Natural killer cell treated with Interleukin-12 subunit alpha and Interleukin-12 subunit beta and Interleukin-15 and Interleukin-18, amount 100 ng/mL, for 72 hours (primary cell): Measurements from ENCODE around the gene EPB41L3. TPM values are rescaled to one million over a fixed set of nuclear protein-coding genes. Genes with fewer than 3 reads are reported as not detected.
"Not testable (repeated sequence)": the region's sequence is repeated elsewhere in the genome, so short reads cannot be mapped to it uniquely, and the experiment has no call there.

Experiments used
- ATAC-seq, 2 donors: fragments of 150-1000 bp; cut with Tn5 transposase in 1 of 2; sonication (Bioruptor Pico), chemical (Tn5 transposase) in 1 of 2; 2 replicates each; pipeline ENCODE4 v1.10.0; 2021
- DNase-seq: peaks from one replicate; pipeline ENCODE4 v3.0.0; 2022; ENCODE audit warnings: low spot score
- H3K27ac Mint-ChIP-seq, 2 donors: 1 replicate in 1 of 2; 2 replicates in 1 of 2; pipeline ENCODE4 v1.8.0; 2022; ENCODE audit warnings: mixed read lengths in 2 of 2, mild to moderate bottlenecking in 1 of 2, moderate library complexity in 1 of 2
- H3K27me3 Mint-ChIP-seq, 2 donors: 1 replicate in 1 of 2; 2 replicates in 1 of 2; pipeline ENCODE4 v1.8.0; 2022; ENCODE audit warnings: mixed read lengths in 2 of 2
- H3K36me3 Mint-ChIP-seq: one replicate; pipeline ENCODE4 v1.8.0; 2022; ENCODE audit warnings: mixed read lengths
- H3K4me1 Mint-ChIP-seq, 2 donors: 1 replicate in 1 of 2; 2 replicates in 1 of 2; pipeline ENCODE4 v1.8.0; 2022; ENCODE audit warnings: low read depth in 2 of 2, mixed read lengths in 2 of 2, mild to moderate bottlenecking in 1 of 2
- H3K4me3 Mint-ChIP-seq: one replicate; pipeline ENCODE4 v1.8.0; 2022; ENCODE audit warnings: mixed read lengths
- H3K9me3 Mint-ChIP-seq: 2 replicates; pipeline ENCODE4 v1.8.0; 2022; ENCODE audit warnings: mixed read lengths
- total RNA-seq, 2 donors: library from RNA; stranded (reverse); gene quantifications; one replicate each; pipeline ENCODE4 v1.2.3, GENCODE V29; 2022

Gene EPB41L3
- total RNA-seq, 2 donors from 2014 or later: 0.57 TPM; not detected in 1

DNA sequence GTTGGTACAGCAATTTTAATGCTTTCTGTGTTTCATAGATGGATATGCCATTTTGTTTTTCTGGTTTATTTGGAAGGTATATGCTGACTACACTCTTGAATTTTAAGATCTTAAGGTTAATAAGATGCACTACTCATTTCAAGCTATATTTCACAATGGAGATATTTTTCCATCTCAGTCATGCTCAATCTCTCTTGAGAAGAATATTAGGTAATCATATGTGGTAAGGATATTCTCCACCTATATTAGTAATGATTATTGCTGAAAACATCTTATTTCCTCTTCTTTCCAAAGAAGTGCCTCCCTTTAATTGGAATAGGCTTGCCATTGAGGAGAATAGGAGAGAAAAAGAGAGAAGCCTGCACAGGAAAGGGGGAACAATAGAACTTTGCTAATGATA is 40.1 kb downstream of the EPB41L3 start:
- no peak for ATAC-seq
- Mint-ChIP-seq H3K27me3 (peaks cover 10 to 27% of the 10 kb centered on the region in 2 donors), H3K27ac (no peak overlapping the region), H3K36me3 (no peaks in the 10 kb centered on the region), H3K4me1 (peaks cover 0 to 4% of the 10 kb centered on the region in 2 donors), H3K9me3 (peaks cover 7% of the 10 kb centered on the region), H3K4me3 (no peak overlapping the region)
- DNase-seq: no peak

DNA sequence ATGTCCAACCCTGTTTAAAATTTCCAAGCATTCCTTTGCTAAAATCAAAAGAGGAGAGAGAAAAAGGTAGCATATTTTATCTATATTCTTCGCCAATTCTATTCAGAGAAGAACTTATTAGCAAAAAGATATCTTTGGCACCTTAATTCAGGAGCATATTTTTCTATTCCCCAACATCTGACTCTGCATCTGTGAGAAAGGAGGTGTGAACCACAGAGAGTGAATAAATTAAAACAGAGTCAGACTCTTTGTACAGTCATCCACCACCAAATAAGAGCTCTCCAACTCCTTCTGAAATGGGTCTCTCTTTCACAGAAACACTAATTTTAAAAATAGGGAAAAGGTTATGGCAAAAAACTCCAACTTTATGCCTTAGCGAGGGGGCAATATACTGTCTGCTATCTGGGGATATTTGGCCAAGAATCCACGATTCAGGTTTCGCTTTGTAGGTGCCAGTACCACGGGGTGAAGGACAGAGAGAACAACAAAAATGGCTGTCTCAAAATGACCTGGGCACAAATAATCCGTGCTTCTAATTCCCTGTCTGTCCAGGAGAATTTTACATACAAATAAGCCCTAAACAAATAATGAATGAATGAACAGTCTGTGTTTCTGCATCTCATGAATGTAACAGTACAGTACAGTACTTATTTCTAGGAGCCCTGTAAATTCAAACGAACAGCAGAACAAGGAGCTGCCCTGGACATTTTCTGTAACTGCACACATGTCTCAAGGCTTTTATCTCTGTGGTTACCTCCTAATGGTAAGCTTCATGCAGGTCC is 43.4 kb downstream of the EPB41L3 start:
- H3K27me3 Mint-ChIP-seq: peaks cover 6 to 19% of the 10 kb centered on the region in 2 donors
- H3K9me3 Mint-ChIP-seq: no peaks in the 10 kb centered on the region
- H3K27ac Mint-ChIP-seq: no peak overlapping the region
- H3K4me1 Mint-ChIP-seq: peaks cover 0 to 4% of the 10 kb centered on the region in 2 donors
- no peak overlapping the region for H3K4me3 Mint-ChIP-seq
- H3K36me3 Mint-ChIP-seq: no peaks in the 10 kb centered on the region
- ATAC-seq: no peak
- no peak for DNase-seq

DNA sequence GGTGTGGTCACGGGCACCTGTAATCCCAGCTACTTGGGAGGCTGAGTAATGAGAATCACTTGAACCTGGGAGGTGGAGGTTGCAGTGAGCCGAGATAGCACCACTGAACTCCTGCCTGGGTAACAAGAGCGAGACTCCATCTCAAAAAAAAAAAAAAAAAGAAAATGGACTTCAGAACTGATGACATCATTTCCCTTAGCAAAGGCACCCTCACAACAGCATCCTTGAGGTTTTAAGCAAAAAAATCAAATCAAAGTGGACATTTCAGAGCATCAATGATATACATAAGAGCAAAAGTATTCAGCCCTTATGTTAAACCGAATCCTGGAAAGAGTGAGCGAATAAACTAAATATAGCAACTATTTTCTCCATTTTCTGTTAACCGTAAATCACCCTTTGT is 45.3 kb downstream of the EPB41L3 start:
- ATAC-seq: no peak
- H3K27me3 Mint-ChIP-seq: peaks cover 6 to 20% of the 10 kb centered on the region in 2 donors
- H3K27ac Mint-ChIP-seq: no peak overlapping the region
- DNase-seq: no peak
- no peak overlapping the region for H3K4me3 Mint-ChIP-seq
- H3K36me3 Mint-ChIP-seq: no peaks in the 10 kb centered on the region
- peaks cover 0 to 4% of the 10 kb centered on the region in 2 donors for H3K4me1 Mint-ChIP-seq
- H3K9me3 Mint-ChIP-seq: no peaks in the 10 kb centered on the region

DNA sequence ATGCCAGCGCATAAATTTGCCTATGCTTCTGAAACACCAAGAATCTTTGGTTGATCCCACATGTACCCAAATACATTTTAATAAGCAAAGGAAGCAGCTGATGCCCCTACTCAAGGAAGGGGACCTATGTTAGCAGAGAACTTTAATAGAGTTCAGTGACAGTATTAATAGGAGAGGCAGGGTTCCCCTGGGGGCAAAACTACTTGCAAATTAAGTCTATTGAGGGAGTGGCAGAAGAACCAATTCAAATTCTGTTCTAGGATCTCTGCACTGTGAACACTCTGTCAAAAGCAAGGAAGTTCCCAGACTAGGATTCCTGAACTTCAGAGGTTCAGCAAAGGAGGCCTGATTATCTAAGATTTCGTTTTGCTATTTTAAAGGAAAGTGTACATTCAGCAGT is 47.5 kb downstream of the EPB41L3 start:
- peaks cover 4 to 20% of the 10 kb centered on the region in 2 donors for H3K27me3 Mint-ChIP-seq
- peaks cover 0 to 4% of the 10 kb centered on the region in 2 donors for H3K4me1 Mint-ChIP-seq
- DNase-seq (no peak), ATAC-seq (no peak)
- H3K4me3 Mint-ChIP-seq: no peak overlapping the region
- H3K9me3 Mint-ChIP-seq: no peaks in the 10 kb centered on the region
- H3K27ac Mint-ChIP-seq: no peak overlapping the region
- H3K36me3 Mint-ChIP-seq: no peaks in the 10 kb centered on the region

DNA sequence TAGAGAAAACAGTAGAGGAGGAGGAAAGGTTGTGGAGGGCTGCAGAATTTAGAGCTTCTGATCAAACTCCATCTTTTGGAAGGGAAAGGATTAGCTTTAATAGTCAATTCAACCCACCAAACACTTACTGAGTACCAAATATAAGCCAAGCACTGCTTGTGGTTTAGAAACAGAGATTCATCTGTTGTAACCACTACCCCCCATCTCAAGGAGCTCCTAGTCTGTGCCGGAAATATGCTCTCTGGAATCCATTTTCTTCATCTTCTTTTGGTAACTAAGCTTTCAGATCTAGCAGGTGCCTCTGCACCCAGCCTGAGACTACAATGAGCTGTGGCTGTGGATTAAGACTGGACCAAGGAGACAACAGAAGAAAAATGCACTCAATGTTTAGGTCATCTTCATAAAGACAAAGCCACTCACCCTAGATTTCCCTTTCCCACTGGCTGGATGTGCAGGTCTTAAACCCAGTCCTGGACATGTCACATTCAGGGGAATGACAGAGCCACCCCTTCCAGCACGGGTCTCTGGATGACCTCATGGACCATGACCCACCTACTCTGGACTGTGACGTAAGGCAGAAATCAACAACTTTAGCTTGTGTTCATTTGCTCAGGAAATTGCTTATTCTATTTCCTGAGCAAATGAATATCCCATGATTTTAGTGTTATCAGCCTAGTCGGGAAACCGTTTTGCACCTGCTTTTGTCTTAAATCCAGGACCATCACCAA is 52.9 kb downstream of the EPB41L3 start:
- no peaks in the 10 kb centered on the region for H3K36me3 Mint-ChIP-seq
- no peak overlapping the region for H3K4me3 Mint-ChIP-seq
- no peaks in the 10 kb centered on the region for H3K4me1 Mint-ChIP-seq
- ATAC-seq (no peak), DNase-seq (no peak)
- peaks cover 0 to 7% of the 10 kb centered on the region in 2 donors for H3K27me3 Mint-ChIP-seq
- no peak overlapping the region for H3K27ac Mint-ChIP-seq
- peaks cover 3% of the 10 kb centered on the region for H3K9me3 Mint-ChIP-seq

DNA sequence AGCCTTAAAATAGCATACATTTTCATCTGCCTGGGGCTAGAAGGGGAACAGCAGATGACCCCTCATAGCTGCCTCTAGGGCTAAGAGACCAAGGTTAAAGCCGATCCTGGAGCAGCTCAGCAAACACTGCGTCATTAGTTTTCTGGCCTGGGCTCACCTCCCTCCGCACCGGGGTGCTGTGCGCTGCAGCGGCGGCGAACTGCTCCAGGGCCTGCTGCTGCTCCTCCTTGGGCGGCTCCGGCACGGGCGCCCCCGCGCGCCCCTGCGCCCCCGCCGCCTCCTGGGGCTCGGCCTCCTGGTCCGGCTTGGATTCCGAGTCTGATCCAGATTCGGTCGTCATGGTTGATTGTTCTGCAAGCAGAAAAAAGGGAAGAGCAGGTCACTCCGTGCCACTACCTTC is 55.0 kb downstream of the EPB41L3 start:
- ATAC-seq: no peak
- H3K4me3 Mint-ChIP-seq: no peak overlapping the region
- DNase-seq: no peak

GRCh38 chr18:5488044-5488443 is 55.8 kb downstream of the EPB41L3 start:
- not testable (repeated sequence) for H3K4me1 Mint-ChIP-seq, ATAC-seq, H3K4me3 Mint-ChIP-seq, H3K36me3 Mint-ChIP-seq, H3K9me3 Mint-ChIP-seq, H3K27ac Mint-ChIP-seq, DNase-seq
- H3K27me3 Mint-ChIP-seq: peaks cover 0 to 15% of the 10 kb centered on the region in 2 donors

More for the DNA sequence above, 55.0 kb downstream of the EPB41L3 start:
- no peaks in the 10 kb centered on the region for H3K36me3 Mint-ChIP-seq
- peaks cover 3% of the 10 kb centered on the region for H3K9me3 Mint-ChIP-seq
- no peak overlapping the region for H3K27ac Mint-ChIP-seq
- H3K4me1 Mint-ChIP-seq: no peaks in the 10 kb centered on the region
- H3K27me3 Mint-ChIP-seq: peaks cover 0 to 15% of the 10 kb centered on the region in 2 donors

DNA sequence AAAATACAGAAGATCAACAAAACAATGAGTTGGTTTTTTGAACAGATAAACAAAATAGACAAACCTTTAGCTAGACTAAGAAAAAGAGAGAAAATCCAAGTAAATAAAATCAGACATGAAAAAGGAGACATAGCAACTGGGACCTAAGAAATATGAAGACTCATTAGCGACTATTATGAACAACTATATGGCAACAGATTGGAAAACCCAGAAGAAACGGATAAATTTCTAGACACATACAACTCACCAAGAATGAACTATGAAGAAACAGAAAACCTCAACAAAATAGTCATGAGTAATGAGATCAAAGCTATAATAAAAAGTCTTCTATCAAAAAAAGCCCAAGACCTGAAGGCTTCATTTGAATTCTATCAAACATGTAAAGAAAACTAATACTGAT is 59.3 kb downstream of the EPB41L3 start:
- Mint-ChIP-seq H3K27me3 (peaks cover 0 to 15% of the 10 kb centered on the region in 2 donors), H3K36me3 (no peaks in the 10 kb centered on the region), H3K4me1 (no peaks in the 10 kb centered on the region), H3K4me3 (no peak overlapping the region), H3K27ac (no peak overlapping the region), H3K9me3 (peaks cover 7% of the 10 kb centered on the region)
- ATAC-seq (no peak), DNase-seq (no peak)

DNA sequence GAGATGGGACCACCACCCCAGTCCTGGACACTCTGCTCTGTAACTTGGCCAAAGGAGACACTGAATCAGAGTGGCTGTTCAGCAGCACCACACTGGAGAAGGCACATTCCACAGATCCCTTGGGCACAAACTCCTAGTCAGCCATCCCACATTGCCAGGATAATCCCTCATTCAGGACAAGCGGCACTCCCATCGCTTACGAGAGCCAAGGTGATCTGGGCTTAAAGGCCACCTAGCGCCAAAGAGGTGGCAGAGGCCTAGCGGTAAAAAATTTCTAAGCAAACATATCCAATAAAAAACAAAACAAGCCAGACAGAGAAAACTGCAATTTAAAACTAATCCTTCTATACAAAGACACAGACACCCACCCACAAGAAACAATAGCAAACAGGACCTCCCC is 62.2 kb downstream of the EPB41L3 start:
- H3K9me3 Mint-ChIP-seq: peaks cover 7% of the 10 kb centered on the region
- ATAC-seq: no peak
- H3K36me3 Mint-ChIP-seq: no peaks in the 10 kb centered on the region

GRCh38 chr18:5478261-5478660 is 65.5 kb downstream of the EPB41L3 start:
- no peaks in the 10 kb centered on the region for H3K36me3 Mint-ChIP-seq
- no peak overlapping the region for H3K27ac Mint-ChIP-seq
- DNase-seq (no peak), ATAC-seq (no peak)
- H3K9me3 Mint-ChIP-seq: peaks cover 4% of the 10 kb centered on the region
- no peak overlapping the region for H3K4me3 Mint-ChIP-seq
- peaks cover 6% of the 10 kb centered on the region in 2 donors for H3K27me3 Mint-ChIP-seq
- H3K4me1 Mint-ChIP-seq: peaks cover 0 to 5% of the 10 kb centered on the region in 2 donors

More for the DNA sequence above, 62.2 kb downstream of the EPB41L3 start:
- no peaks in the 10 kb centered on the region for H3K4me1 Mint-ChIP-seq
- H3K27me3 Mint-ChIP-seq: peaks cover 4 to 15% of the 10 kb centered on the region in 2 donors
- no peak for DNase-seq
- H3K27ac Mint-ChIP-seq: no peak overlapping the region
- no peak overlapping the region for H3K4me3 Mint-ChIP-seq

DNA sequence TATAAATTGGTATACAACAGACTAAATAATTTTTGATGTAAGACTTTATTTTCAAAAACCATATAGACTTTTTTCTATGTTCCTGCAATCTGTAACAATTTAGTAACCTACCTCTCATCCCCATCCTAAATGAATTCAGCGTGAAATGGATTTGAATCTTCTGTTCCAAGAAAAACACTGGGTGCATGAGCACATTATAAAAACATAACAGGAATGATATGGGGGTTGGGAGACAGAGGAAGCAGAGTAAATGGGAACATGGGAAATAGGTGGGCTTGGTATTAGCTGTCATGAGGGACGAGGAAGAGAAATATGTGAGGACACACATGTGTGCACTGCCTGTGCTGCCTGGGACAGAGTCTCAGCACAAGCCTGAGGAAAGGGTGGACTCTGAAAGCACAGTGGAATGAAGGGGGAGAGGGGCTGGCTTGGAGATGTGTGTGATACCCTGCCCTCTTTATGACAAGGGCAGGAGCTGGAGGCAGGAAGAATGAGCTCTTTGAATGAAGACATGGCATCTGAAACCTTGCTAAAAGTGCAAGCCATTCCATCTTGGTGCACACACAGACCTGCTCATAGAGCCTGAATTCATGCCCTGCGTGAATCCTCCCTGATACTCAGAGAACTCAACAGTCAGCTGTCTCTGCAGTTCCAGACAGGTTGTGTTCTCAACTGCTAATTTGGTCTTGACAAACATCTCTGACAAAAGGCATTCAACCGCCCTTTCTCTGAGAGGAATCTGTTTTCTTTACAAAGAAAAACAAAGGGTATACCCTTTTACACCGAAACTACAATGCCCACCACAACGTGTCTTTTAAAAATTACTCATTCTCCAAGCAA is 66.6 kb downstream of the EPB41L3 start:
- no peak overlapping the region for H3K4me3 Mint-ChIP-seq
- ATAC-seq (no peak), DNase-seq (no peak)
- H3K9me3 Mint-ChIP-seq: peaks cover 2% of the 10 kb centered on the region
- no peak overlapping the region for H3K27ac Mint-ChIP-seq
- H3K27me3 Mint-ChIP-seq: peaks cover 6% of the 10 kb centered on the region in 2 donors
- no peaks in the 10 kb centered on the region for H3K36me3 Mint-ChIP-seq
- H3K4me1 Mint-ChIP-seq: peaks cover 0 to 5% of the 10 kb centered on the region in 2 donors

GRCh38 chr18:5475267-5475666 is 68.5 kb downstream of the EPB41L3 start:
- DNase-seq (no peak), ATAC-seq (no peak)
- Mint-ChIP-seq H3K4me3 (no peak overlapping the region), H3K27me3 (peaks cover 6% of the 10 kb centered on the region in 2 donors), H3K4me1 (peaks cover 0 to 5% of the 10 kb centered on the region in 2 donors), H3K27ac (no peak overlapping the region), H3K36me3 (no peaks in the 10 kb centered on the region), H3K9me3 (no peaks in the 10 kb centered on the region)

GRCh38 chr18:5469340-5469739 is 74.5 kb downstream of the EPB41L3 start:
- no peak for ATAC-seq
- H3K4me3 Mint-ChIP-seq: no peak overlapping the region

More at GRCh38 chr18:5469340-5469739, 74.5 kb downstream of the EPB41L3 start:
- H3K36me3 Mint-ChIP-seq: no peaks in the 10 kb centered on the region
- DNase-seq: no peak
- no peaks in the 10 kb centered on the region for H3K4me1 Mint-ChIP-seq
- H3K27me3 Mint-ChIP-seq: peaks cover 3 to 9% of the 10 kb centered on the region in 2 donors
- no peaks in the 10 kb centered on the region for H3K9me3 Mint-ChIP-seq
- no peak overlapping the region for H3K27ac Mint-ChIP-seq
